HG03558 (cell line): ENCODE data around the gene DPPA5.
A peak's percentile ranks its signal among the peaks of the same experiment; 100 is the strongest.
"Not testable (repeated sequence)": the region's sequence is repeated elsewhere in the genome, so short reads cannot be mapped to it uniquely, and the experiment has no call there.

Experiments used
- ATAC-seq: cut with Tn5 transposase; IDR thresholded peaks from one replicate; pipeline ENCODE4 v1.9.1; 2021; ENCODE audit warnings: moderate number of reproducible peaks; ENCODE audit not compliant: unreplicated experiment; ENCODE audit errors: extremely low read depth

The DPPA5 gene

DNA sequence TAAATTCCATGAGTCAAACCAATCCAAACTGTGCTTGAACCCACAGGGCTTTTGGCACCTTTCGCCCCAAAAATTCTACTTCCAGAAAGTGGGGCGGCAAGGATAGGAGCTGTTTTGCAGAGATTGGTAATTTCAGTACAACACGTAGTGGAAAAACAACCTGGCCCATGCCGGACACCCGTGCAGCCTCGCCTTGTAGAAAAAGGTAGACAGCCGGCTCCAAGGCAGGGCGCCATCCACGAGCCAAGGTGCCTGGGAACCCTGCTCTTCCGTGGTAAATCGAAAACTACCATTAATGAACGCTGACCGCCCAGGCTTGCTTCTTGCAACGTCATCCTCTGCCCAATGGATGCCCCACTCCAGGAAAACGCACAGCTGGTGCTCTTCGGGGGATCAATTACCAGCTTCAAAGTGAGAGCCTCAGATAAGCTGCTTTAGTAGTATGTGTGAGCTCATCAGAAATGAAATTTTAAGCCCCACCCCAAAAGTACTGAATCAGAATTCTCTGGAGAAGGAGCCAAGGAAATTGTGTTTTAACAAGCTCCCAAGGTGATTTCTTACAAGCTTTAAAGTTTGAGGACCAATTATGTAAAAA is 13.8 kb upstream of the DPPA5 start:
- no peak for ATAC-seq

GRCh38 chr6:73364549-73364948 is 10.5 kb upstream of the DPPA5 start:
- ATAC-seq = no peak

GRCh38 chr6:73364121-73364520 is 10.0 kb upstream of the DPPA5 start:
- ATAC-seq = no peak

DNA sequence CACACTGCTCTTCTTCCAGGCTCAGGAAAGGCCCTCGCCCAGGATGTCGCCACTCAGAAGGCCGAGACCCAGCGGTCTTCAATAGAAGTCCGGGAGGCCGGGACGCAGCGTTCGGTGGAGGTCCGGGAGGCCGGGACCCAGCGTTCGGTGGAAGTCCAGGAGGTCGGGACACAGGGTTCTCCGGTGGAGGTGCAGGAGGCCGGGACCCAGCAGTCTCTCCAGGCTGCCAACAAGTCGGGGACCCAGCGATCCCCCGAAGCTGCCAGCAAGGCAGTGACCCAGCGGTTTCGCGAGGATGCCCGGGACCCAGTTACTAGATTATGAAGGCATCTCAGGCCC is 9.4 kb upstream of the DPPA5 start:
- ATAC-seq = no peak

GRCh38 chr6:73362869-73363536 is 8.9 kb upstream of the DPPA5 start:
- ATAC-seq = no peak

DNA sequence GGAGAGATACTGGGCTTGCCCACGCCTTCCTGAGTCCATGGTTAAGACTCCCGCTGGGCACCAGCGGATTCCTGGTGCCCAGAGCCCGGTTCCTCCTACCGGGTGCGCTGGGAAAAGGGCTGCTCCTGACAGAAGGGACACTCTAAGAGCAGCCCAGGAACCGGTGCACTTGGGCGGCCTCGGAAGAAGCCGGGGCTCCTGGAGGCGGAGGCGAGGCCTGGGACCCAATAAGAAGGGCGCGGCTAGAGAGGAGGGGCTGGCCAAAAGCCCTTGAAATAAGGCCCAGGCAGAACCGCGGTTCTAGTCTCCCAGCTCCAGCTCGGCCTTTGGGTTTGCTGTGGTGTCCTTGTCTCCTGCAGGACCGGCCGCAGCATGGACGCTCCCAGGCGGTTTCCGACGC is 8.3 kb upstream of the DPPA5 start, which contains the start of gene KHDC3L:
Gene KHDC3L (plus strand): TSS at position 301 of the 400 bp plus-strand sequence. CDS start 72 bp downstream, at position 373.
- no peak for ATAC-seq

- ATAC-seq = no peak
Measured at GRCh38 chr6:73349311-73349710, 4.8 kb downstream of the DPPA5 start.

DNA sequence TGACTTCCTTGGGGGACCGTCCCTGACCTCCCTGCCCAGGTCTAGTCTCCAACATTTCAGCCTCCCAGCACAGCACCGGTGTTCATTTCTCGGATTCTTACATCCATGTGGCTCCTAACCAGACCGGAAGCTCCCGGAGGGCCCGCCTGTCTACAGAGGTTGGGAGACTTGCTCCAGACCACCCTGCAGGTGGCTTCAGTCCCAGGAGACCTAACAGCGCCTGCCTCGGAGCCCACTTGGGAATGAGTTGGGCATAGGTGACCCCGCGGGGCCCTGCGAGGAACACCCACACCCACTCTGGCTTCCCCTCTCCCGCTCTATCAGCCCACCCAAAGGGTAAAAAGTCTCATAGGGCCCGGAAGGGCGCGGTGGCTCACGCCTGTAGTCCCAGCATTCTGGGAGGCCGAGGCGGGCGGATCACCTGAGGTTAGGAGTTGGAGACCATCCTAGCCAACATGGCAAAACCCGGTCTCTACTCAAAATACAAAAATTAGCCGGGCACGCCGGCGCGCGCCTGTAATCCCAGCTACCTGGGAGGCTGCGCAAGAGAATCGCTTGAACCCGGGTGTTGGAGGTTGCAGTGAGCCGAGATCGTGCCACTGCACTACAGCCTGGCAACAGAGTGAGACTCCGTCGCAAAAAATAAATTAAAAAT is 5.4 kb downstream of the DPPA5 start:
- no peak for ATAC-seq

DNA sequence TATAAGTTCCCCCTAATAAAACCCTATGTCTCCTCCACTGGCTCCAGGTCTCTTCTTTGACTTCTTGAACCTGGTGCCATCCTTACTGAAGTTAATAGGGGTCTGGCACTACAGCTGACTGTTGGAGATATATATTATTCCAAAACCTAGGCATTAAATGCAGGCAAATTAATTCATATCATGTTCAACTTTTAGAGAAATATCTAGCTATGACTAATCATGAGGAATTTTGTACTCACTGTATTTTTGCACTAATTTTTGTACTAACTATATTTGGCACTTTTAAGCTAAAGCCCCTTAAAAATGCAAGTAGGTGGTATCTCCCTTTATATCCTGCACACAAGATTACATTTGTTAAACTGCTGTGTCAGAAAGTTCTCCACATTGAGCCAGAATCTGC is 10.9 kb downstream of the DPPA5 start:
- ATAC-seq = no peak

GRCh38 chr6:73342174-73342573 is 11.9 kb downstream of the DPPA5 start:
- ATAC-seq = no peak

- ATAC-seq = no peak
Measured at GRCh38 chr6:73341335-73341734, 12.7 kb downstream of the DPPA5 start.

- ATAC-seq = no peak
Measured at GRCh38 chr6:73340048-73340447, 14.0 kb downstream of the DPPA5 start.

DNA sequence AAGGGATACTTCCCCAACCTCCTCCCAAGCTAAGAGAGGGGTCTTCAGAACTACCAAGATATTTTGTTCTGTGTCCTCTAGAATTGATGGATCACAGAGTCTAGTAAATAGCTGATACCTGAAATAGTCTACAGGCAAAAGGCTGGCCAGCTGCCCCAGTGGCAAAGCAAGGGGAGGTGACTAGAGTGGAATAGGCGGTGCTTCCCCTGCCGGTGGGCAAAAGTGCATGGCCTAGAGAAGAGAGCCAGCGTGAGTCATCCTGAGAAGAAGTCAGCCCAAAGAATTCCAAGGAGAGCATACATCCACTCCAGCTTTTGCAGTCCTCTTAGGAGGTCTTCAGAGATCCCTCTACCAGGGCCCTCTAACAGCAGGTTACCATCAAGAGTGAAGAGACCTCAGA is 14.7 kb downstream of the DPPA5 start:
- no peak for ATAC-seq

DNA sequence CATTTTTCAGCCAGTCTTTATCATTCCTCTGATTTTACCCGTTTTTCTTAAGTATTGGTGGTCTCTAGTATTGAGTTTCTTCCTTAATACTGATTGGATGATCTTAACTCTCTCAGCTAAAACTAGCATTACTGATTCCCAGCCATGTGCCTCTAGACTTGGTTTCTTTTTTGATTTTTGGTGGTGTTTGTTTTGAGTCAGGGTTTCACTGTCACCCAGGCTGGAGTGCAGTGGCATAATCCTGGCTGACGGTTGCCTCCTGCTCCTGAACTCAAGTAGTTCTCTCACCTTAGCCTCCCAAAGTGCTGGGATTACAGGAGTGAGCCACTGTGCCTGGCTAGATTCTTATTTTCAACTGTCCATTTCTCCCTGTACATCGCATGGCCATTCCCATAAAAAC is 24.9 kb downstream of the DPPA5 start:
- ATAC-seq = peak; percentile 76

DNA sequence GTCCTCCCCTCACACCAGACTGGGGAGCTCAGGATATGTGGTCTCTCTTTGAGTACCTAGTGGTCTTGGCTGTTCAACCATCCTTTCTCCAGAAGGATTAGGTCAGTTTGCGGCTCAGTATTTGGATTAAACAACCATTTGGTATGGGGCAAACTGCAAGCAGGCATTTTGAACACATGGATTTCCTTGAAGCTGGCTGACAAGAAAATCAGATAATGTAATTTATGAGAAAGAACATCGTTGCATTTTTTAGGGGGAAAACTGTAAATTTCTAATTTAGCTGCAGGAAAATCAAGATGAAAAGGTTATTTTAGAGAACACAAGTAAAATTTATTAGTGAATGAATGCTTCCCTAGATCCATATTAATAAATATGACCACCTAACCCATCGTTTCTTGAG is 25.3 kb downstream of the DPPA5 start:
- ATAC-seq = no peak

DNA sequence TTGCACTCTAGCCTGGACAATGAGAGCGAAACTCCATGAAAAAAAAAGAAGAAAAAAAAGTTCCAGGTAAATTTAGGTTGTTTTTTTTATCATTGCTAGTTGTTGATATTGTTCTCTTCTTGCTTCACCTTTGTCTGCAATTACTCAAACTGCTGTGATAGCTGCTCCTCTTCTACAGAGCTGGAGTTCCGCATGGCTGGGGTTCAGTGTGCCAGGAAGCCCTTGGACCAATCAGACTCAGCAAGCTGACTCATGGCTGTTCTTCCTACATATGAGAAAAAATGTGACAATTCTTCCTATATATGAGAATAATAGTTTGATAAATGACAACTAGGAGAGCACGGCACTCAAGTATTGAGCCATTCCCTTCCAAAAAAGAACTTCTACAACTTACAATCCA is 28.4 kb downstream of the DPPA5 start:
- no peak for ATAC-seq

GRCh38 chr6:73323323-73323722 is 30.8 kb downstream of the DPPA5 start:
- no peak for ATAC-seq

GRCh38 chr6:73314577-73315492 is 39.2 kb downstream of the DPPA5 start:
- ATAC-seq = no peak

GRCh38 chr6:73310503-73310845 is 43.6 kb downstream of the DPPA5 start:
- not testable (repeated sequence) for ATAC-seq

DNA sequence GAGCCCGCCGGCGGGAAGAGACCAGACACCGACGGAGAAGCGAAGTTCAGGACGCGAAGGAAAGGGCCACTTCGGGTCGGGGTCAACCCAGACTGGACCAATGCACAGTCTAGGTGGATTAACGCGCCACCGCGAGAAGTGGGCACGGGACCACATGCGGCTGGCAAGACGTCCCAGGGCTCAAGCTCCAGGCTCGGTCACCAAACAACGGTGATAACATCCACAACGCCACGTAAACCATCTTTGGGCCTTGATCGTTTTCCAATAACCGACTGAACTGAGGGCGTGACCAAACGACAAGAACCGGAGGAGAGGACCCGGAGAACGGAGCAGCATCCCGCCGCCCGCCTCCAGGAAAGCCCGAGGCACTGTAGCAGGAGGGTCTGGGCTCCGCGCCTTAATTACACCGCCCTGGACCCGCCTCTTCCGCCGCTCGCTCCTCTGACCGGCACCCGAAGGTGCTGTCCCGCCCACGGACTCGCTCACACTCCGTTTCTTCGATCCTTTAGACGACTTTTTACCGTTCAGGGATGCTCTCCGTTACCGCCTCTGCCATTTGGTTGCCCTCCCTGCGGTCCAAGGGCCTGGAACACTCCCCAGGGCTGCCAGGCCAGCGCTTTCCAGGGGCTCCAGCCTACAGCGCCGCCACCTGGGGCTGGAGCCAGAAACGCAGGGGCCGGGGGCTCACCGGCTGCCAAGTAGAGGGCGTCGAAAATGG is 44.1 kb downstream of the DPPA5 start:
- ATAC-seq = peak; percentile 89

GRCh38 chr6:73309535-73309784 is 44.6 kb downstream of the DPPA5 start:
- ATAC-seq = no peak
